ENCODE data around the gene ANKLE1. TPM values are rescaled to one million over a fixed set of nuclear protein-coding genes. Genes with fewer than 3 reads are reported as not detected.

ANKLE1 gene
- polyA plus RNA-seq, 12 donors, result 0.49 to 2.2 (median 0.95) TPM; not detected in 2

Other genes starting within 250 kb of the ANKLE1 start
- 10 to 100 TPM in 3 of 12 donors, 1 to 10 TPM in 8, not detected in 1; 6.5 to 13.9 (median 9.2) TPM for gene HAUS8, start 206.4 kb upstream of the ANKLE1 start, polyA plus RNA-seq (ENCODE audit: insufficient read length in 12 of 12)
- gene MYO9B, start 206.1 kb upstream of the ANKLE1 start, polyA plus RNA-seq (ENCODE audit: insufficient read length in 12 of 12), result 10 to 100 TPM in 11 of 12 donors, not detected in 1; 22.7 to 73.4 (median 32.1) TPM
- gene USE1, start 66.5 kb upstream of the ANKLE1 start, polyA plus RNA-seq (ENCODE audit: insufficient read length in 12 of 12), result 10 to 100 TPM in 11 of 12 donors, not detected in 1; 20.9 to 44.3 (median 25.3) TPM
- gene OCEL1, start 55.7 kb upstream of the ANKLE1 start, polyA plus RNA-seq (ENCODE audit: insufficient read length in 12 of 12), result 10 to 100 TPM in 4 of 12 donors, 1 to 10 TPM in 7, not detected in 1; 6.5 to 22.5 (median 9.2) TPM
- 10 to 100 TPM in 11 of 12 donors, not detected in 1; 15.7 to 58.5 (median 21.3) TPM for gene NR2F6, start 36.0 kb upstream of the ANKLE1 start, polyA plus RNA-seq (ENCODE audit: insufficient read length in 12 of 12)
- gene USHBP1, start 17.2 kb upstream of the ANKLE1 start, polyA plus RNA-seq (ENCODE audit: insufficient read length in 12 of 12), result 10 to 100 TPM in 1 of 12 donors, 1 to 10 TPM in 10, not detected in 1; 4.3 to 17.2 (median 6.3) TPM
- gene BABAM1, start 14.5 kb upstream of the ANKLE1 start, polyA plus RNA-seq (ENCODE audit: insufficient read length in 12 of 12), result 100 to 1,000 TPM in 2 of 12 donors, 10 to 100 TPM in 9, not detected in 1; 73.5 to 168 (median 85.4) TPM
- 10 to 100 TPM in 1 of 12 donors, 1 to 10 TPM in 10, not detected in 1; 4.5 to 15.3 (median 6.1) TPM for gene ABHD8, start 21.5 kb downstream of the ANKLE1 start, polyA plus RNA-seq (ENCODE audit: insufficient read length in 12 of 12)
- 10 to 100 TPM in 11 of 12 donors, not detected in 1; 25.2 to 66.9 (median 29.3) TPM for gene MRPL34, start 24.0 kb downstream of the ANKLE1 start, polyA plus RNA-seq (ENCODE audit: insufficient read length in 12 of 12)
- 10 to 100 TPM in 11 of 12 donors, not detected in 1; 25.5 to 54.1 (median 30.3) TPM for gene DDA1, start 27.7 kb downstream of the ANKLE1 start, polyA plus RNA-seq (ENCODE audit: insufficient read length in 12 of 12)
- 10 to 100 TPM in 2 of 12 donors, 1 to 10 TPM in 9, not detected in 1; 4.5 to 14.0 (median 6.0) TPM for gene ANO8, start 53.0 kb downstream of the ANKLE1 start, polyA plus RNA-seq (ENCODE audit: insufficient read length in 12 of 12)
- 10 to 100 TPM in 7 of 12 donors, 1 to 10 TPM in 4, not detected in 1; 6.7 to 22.0 (median 11.9) TPM for gene GTPBP3, start 55.7 kb downstream of the ANKLE1 start, polyA plus RNA-seq (ENCODE audit: insufficient read length in 12 of 12)
- 10 to 100 TPM in 11 of 12 donors, not detected in 1; 33.3 to 86.9 (median 43.4) TPM for gene PLVAP, start 95.4 kb downstream of the ANKLE1 start, polyA plus RNA-seq (ENCODE audit: insufficient read length in 12 of 12)
- not detected for gene CCDC194, start 112.3 kb downstream of the ANKLE1 start, polyA plus RNA-seq (ENCODE audit: insufficient read length in 12 of 12)
- gene BST2, start 123.7 kb downstream of the ANKLE1 start, polyA plus RNA-seq (ENCODE audit: insufficient read length in 12 of 12), result 10 to 100 TPM in 1 of 12 donors, 1 to 10 TPM in 9, not detected in 2; 3.5 to 10.0 (median 5.1) TPM
- gene MVB12A, start 138.1 kb downstream of the ANKLE1 start, polyA plus RNA-seq (ENCODE audit: insufficient read length in 12 of 12), result 10 to 100 TPM in 11 of 12 donors, not detected in 1; 21.2 to 75.8 (median 24.3) TPM
- 1 to 10 TPM in 4 of 12 donors, under 1 TPM in 6, not detected in 2; 0.74 to 1.8 (median 0.99) TPM for gene TMEM221, start 166.8 kb downstream of the ANKLE1 start, polyA plus RNA-seq (ENCODE audit: insufficient read length in 12 of 12)
- gene NXNL1, start 179.0 kb downstream of the ANKLE1 start, polyA plus RNA-seq (ENCODE audit: insufficient read length in 12 of 12), result under 1 TPM in 3 of 12 donors, not detected in 9; 0.19 to 0.24 (median 0.20) TPM
- 10 to 100 TPM in 10 of 12 donors, 1 to 10 TPM in 1, not detected in 1; 9.5 to 25.9 (median 16.4) TPM for gene SLC27A1, start 188.6 kb downstream of the ANKLE1 start, polyA plus RNA-seq (ENCODE audit: insufficient read length in 12 of 12)
- 10 to 100 TPM in 11 of 12 donors, not detected in 1; 35.8 to 77.5 (median 43.6) TPM for gene PGLS, start 229.7 kb downstream of the ANKLE1 start, polyA plus RNA-seq (ENCODE audit: insufficient read length in 12 of 12)